ENCODE measurements around the gene FAM13A.
"Not testable (repeated sequence)": the region's sequence is repeated elsewhere in the genome, so short reads cannot be mapped to it uniquely, and the experiment has no call there.

FAM13A gene

GRCh38 chr4:88955580-88956380 is 101.2 kb downstream of the FAM13A start:
- no peak for DNase-seq

- no peak for DNase-seq
Measured at GRCh38 chr4:88953400-88953799, 103.6 kb downstream of the FAM13A start.

- DNase-seq = no peak
Measured at GRCh38 chr4:88952081-88952480, 104.9 kb downstream of the FAM13A start.

DNA sequence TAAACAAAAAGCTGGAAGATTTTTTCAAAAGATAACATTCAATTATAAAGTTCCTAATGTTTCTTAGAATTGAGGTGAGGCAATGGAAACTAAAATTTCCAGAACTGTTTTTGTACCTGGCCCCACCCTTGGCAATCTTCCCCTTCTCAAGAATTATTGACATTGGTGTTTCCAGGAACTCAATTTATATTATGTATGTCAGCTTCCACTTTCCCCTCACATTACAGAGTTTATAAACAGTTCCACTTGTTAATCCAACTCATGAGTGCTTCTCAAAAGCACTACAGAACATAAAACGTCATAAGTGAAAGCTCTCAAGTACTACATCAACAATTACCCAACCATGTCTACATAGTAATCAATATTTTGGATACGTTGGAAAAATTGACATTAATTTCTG is 107.4 kb downstream of the FAM13A start:
- no peak for DNase-seq

DNA sequence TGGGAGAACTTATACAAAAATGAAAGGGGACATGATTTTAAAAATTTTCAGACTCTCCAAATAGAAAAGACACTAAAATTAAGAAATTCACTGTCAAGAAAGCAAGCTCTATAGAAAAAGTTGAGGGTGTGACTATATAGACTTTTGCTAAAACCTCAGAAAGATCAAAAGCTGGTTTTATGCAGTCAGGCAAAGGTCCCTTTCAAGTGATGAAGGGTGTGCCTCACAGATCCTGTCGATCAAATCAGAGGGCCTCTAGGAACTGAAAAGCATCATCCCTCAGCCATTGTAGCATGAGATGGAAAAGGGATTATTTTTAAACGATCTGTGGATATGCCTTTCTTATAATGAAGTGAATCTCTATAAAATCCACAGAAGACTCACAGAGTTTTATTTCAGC is 116.5 kb downstream of the FAM13A start:
- DNase-seq = no peak

- no peak for DNase-seq
Measured at GRCh38 chr4:88939697-88940096, 117.3 kb downstream of the FAM13A start.

GRCh38 chr4:88938138-88938537 is 118.8 kb downstream of the FAM13A start:
- DNase-seq = no peak

DNA sequence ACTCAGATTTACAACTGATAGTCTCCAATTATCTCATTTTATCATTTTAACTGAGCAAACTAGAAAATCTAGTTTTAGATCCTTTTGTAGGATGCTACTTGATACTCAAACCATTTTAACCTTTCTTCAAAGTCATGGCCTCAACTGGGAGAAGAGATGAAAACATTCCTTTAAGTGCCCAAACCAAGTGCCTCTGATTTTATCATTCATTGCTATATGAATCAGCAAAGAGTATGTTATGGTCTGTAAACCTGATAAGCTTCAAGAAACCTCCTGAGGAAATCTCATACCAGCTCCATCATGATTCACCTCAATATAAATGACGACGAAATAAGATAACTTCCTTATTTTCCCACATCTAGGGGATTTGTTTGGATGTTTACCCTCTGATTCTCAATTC is 119.9 kb downstream of the FAM13A start:
- DNase-seq = no peak

GRCh38 chr4:88933414-88934160 is 123.4 kb downstream of the FAM13A start:
- no peak for DNase-seq

DNA sequence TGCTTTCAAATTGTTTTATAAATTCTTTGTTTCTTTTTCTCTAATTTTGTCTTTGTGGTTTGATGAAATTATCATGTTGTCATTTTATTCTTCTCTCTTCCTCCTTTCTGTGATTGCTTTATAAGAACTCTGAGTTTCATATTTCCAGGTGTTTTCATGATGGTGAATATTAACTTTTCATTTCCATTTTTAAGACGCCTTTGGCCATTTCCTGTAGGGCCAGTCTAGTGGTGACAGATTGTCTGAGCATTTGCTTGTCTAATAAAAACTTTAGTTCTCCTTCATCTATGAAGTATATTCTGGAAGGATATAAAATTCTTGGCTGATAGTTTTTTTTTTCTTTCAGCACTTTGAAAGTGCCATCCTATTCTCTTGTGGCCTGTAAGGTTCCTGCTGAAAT is 128.1 kb downstream of the FAM13A start:
- DNase-seq = no peak

GRCh38 chr4:88927420-88927819 is 129.6 kb downstream of the FAM13A start:
- no peak for DNase-seq

DNA sequence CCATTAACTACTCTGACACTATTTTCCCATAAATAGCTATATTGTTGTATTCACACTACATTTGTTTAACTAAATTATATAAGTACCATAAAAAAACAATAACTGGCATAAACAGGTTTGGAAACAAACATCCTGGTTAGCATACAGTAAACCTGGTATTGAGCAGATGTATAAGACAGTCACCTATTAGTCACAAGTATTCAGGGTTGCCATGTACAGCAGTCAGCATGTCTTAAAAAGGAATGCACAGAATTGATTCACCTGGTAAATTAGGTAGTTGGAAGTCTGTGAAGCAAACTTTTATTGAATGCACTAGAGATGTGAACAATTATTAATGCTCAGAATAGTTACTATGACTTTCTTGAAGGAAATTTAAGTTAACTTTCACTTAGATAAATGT is 137.9 kb downstream of the FAM13A start:
- DNase-seq = no peak

DNA sequence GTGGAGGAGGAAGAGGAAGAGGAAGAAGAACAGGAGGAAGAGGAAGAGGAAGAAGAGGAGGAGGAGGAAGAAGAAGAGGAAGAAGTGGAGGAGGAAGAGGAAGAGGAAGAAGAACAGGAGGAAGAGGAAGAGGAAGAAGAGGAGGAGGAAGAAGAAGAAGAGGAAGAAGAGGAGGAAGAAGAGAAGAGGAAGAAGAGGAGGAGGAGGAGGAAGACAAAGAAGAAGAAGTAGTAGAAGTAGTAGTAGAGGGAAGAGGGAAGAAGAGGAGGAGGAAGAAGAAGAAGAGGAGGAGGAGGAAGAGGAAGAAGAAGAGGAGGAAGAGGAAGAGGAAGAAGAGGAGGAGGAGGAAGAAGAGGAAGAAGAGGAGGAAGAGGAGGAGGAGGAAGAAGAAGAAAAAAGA is 143.8 kb downstream of the FAM13A start:
- DNase-seq = not testable (repeated sequence)

DNA sequence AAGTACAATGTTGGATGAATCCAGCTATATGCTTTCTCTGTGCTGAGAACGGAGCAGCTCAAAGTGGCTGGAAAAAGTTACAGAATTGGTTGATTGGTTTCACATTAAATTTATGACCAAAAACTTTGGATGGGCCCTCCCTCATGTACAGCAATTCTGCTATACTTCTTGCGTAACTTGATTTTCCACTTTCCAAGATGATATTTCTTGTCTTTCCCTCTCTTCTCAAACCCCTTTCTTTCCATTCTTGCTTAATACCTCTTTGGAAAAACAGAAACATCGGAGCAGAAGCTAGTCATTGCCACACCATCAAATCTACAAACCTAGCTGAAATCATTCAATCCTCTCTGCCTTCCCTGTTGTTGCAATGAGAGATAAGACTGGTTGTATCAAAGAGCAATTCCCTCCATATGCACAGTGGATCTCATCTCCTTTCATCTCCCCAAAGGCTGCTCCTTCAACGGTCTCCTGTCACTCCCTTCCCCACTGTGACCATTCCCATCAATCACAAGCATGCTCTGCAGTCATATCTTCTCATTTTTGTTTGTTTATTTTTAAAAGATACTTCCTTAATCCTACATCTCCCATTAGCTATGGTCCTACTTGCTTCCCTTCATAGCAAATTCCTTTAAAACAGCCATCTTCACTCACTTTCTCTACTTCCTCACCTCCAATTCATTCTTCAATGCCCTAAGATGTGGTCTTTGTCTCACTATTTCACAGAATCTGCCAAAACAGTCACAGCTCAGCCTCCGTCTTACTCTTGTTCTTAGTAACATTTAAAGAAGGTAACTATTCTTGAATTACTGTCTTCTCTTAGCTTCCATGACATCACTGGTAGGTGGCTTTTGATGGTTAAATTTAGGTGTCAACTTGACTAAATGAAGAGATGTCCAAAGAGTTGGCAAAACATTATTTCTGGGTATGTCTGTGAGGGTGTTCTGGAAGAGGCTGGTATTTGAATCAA is 145.5 kb downstream of the FAM13A start:
- DNase-seq = no peak

DNA sequence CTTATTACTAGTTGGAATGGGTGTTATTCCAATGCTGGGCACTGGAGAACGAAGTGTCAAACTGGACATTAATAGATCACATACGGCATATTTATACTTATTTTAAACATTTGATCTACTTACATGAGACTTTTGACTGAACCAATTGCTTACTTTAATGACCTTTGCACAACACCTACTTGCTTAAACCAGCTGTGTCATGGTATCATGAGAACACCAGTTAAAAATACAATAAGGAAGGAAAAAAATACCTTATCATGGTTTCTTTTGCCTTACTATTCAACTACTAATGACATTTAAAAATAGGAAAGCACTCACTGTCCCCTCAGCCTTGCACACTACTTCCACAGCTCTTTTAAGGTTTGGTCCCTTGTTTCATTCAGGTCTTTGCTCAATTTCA is 146.9 kb downstream of the FAM13A start:
- DNase-seq = no peak

- no peak for DNase-seq
Measured at GRCh38 chr4:88908521-88908920, 148.5 kb downstream of the FAM13A start.

DNA sequence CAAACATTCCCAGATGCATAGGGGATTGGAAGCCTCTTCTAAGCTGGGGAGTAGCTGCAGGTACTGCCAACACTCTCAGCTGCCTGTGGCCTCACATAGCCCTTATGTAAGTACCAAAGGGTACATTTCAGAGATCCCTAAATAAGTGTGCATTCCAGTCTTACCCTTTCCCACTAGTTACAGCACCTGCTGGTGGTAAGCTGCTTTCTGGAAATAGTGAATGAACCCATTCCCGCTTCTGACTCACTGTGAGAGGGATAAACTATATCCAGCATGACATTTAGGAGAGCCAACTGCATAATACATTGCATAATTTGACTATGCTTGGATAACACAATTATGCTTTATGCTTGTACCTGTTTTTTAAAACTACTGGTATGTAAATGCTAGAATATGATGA is 149.0 kb downstream of the FAM13A start:
- no peak for DNase-seq

DNA sequence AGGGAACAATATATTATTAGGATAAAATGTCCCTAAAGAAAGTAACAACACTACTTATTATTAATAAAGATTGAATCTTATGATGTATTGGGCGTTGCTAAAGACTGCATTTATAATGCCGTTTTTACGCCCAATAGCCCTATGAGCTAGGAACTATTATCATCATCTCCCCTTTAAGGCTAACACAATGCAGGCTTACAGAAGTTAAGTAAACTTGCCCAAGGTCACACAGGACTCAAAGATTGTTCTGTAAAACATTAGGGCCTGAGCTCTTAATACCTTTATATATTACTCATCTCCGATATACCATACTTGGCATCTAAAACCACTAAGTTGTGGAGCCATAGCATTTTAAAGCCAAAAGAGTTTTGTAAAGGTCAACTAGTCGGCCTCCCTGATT is 149.5 kb downstream of the FAM13A start:
- DNase-seq = no peak

DNA sequence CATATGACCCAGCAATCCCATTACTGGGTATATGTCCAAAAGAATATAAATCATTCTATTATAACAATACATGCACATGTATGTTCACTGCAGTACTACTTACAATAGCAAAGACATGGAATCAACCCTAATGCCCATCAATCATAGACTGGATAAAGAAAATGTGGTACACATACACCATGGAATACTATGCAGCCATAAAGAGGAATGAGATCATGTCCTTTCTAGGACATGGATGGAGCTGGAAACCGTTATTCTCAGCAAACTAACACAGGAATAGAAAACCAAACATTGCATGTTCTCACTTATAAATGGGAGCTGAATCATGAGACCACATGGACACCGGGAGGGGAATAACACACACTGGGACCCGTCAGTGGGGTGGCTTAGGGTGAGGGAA is 152.7 kb downstream of the FAM13A start:
- DNase-seq = not testable (repeated sequence)

- DNase-seq = no peak
Measured at GRCh38 chr4:88900432-88900831, 156.6 kb downstream of the FAM13A start.

- DNase-seq = no peak
Measured at GRCh38 chr4:88897752-88898151, 159.2 kb downstream of the FAM13A start.

DNA sequence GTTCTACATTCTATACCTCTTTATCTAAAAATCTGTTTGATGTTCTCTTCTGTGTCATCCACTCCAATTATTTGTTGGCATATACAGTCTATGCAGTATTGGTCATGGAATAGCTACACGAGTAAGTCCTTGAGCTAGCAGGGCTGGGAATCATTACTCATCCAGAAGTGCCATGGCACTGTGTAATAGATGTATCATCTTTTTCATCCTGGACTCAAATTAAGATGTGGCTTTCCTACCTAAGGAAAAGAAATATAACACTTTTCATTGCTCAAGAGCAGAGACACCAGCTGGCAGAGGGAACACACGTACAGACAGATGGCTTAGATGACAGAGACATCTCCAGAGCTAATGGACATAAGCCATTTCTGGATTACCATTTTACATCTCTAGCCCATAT is 159.8 kb downstream of the FAM13A start:
- no peak for DNase-seq

DNA sequence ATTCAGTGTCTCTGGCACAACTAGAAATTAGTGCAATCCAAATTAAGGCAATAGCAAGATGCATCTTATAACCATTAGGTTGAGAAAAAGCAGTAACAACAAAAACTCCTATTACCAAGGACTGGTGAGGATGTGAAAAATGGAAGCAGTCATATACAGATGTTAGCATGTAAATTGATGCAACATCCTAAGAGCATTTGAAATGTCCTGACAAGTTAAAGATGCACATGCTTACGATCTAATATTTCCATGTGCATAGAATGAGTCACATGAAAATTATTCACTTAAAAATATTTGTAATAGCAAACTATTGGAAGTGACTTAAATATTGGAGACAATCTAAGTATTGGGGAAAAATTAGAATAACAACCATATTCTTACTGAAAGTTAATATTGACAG is 163.0 kb downstream of the FAM13A start:
- DNase-seq = no peak
